IPS-18c (cell line): ENCODE measurements around the gene SUGCT.

Experiments
- H3K4me3 ChIP-seq: 2 replicates; pipeline ENCODE4 v1.7.0; 2013; ENCODE audit warnings: low read depth, mild to moderate bottlenecking, low read length, moderate library complexity; ENCODE audit not compliant: insufficient read depth
- H3K9me3 ChIP-seq: one replicate; pipeline ENCODE4 v1.6.1; 2013; ENCODE audit warnings: mild to moderate bottlenecking, low read length, moderate library complexity; ENCODE audit not compliant: control insufficient read depth, insufficient read depth

Gene SUGCT

DNA sequence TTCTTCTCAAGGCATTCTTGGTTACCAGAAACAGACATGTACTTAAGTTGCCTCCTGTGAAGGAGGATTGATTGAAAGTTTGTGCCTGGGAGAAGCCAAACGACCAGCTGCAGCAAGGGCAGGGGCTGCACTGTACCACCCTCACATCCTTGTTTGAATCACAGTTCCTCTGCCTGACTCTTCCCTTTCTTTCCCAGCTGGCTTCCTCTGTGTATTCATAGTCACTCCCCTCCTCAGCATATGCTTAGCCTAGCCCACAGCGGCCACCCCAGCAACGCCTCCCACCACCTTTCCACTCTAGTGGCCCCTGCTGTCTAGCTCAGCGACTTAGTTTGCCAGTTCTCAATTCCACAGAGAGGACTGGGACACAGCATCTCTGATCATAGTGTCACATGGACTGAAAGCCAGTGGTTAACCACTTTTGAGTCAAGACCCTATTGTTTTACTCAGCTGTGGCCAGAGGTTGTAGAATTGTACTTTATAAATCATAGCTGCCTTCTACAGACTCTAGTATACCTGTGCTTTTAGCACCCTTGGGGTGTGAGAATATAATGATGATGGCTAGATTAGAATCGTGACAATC lies 643.0 kb downstream of the SUGCT start:
- no peaks in the 10 kb centered on the region for H3K9me3 ChIP-seq
- no peak overlapping the region for H3K4me3 ChIP-seq

- Histone ChIP-seq H3K4me3 (no peak overlapping the region), H3K9me3 (no peaks in the 10 kb centered on the region)
Observed at GRCh38 chr7:40780460-40780859, 645.7 kb downstream of the SUGCT start.

GRCh38 chr7:40782836-40783235 lies 648.0 kb downstream of the SUGCT start:
- no peak overlapping the region for H3K4me3 ChIP-seq
- no peaks in the 10 kb centered on the region for H3K9me3 ChIP-seq

- Histone ChIP-seq H3K4me3 (no peak overlapping the region), H3K9me3 (no peaks in the 10 kb centered on the region)
Observed at GRCh38 chr7:40784176-40784575, 649.4 kb downstream of the SUGCT start.

DNA sequence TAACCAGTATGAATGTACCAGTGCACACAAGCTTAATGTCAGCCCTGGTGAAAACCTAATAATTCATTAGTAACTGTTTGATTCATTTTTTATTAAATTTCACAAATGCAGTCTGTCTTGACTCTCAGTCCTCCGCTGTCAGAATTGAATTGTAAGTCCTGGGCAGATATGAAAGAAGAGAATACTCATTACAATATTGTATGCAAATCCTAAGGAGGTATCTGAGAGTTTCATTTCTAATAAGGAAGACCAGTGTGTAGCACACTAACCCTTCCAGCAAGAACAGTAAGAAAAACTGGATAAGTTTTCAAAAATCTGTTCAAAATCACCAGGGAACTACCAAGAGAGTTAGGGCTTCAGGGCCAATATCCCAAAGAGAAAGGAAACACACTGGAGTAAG lies 652.1 kb downstream of the SUGCT start:
- no peak overlapping the region for H3K4me3 ChIP-seq
- H3K9me3 ChIP-seq: no peaks in the 10 kb centered on the region

GRCh38 chr7:40793132-40793531 lies 658.3 kb downstream of the SUGCT start:
- Histone ChIP-seq H3K9me3 (no peaks in the 10 kb centered on the region), H3K4me3 (no peak overlapping the region)

GRCh38 chr7:40795607-40796006 lies 660.8 kb downstream of the SUGCT start:
- H3K9me3 ChIP-seq: no peaks in the 10 kb centered on the region

GRCh38 chr7:40796723-40797122 lies 661.9 kb downstream of the SUGCT start:
- no peak overlapping the region for H3K4me3 ChIP-seq
- no peaks in the 10 kb centered on the region for H3K9me3 ChIP-seq

More at GRCh38 chr7:40795607-40796006, 660.8 kb downstream of the SUGCT start:
- no peak overlapping the region for H3K4me3 ChIP-seq

GRCh38 chr7:40798613-40799012 lies 663.8 kb downstream of the SUGCT start:
- H3K9me3 ChIP-seq: no peaks in the 10 kb centered on the region

GRCh38 chr7:40799493-40800403 lies 664.9 kb downstream of the SUGCT start:
- no peak overlapping the region for H3K4me3 ChIP-seq
- no peaks in the 10 kb centered on the region for H3K9me3 ChIP-seq

More at GRCh38 chr7:40798613-40799012, 663.8 kb downstream of the SUGCT start:
- no peak overlapping the region for H3K4me3 ChIP-seq

DNA sequence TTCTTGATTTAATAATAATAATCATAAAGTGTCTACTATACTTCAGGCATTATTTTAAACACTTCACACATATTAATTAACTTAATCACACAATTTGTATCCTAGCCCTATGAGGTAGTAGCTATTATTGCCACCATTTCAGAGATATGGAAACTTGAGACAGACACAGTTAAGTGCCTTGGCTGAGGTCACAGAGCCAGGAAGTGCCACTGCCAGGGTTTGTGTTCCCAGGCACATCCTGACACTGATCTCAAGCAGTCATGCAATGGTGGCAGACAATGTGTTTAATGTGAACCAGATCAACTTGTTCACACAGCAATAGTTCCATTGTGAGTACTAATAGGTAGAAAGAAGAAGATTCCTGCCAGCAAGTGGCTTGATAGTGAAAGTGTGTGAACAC lies 666.0 kb downstream of the SUGCT start:
- H3K4me3 ChIP-seq: no peak overlapping the region
- no peaks in the 10 kb centered on the region for H3K9me3 ChIP-seq

DNA sequence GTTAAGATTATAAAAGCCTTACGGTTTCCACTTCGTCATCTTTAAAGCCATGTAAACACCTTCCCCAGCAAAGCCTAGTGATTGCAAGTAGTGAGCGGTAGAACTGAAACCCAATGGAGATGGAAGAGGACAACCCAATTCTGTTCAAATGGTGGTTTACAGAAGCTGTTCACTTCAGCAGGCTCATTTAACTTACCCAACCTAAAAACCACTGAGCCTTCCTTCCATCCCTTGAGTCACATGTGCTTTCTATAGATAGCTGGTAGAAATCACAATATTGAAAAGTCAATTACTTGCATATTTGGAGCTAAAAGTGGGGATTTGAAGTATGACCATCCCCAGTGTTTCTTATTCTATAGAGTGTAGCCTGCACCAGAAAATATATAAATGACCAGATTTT lies 667.7 kb downstream of the SUGCT start:
- H3K9me3 ChIP-seq: no peaks in the 10 kb centered on the region
- H3K4me3 ChIP-seq: no peak overlapping the region

- no peaks in the 10 kb centered on the region for H3K9me3 ChIP-seq
- no peak overlapping the region for H3K4me3 ChIP-seq
Observed at GRCh38 chr7:40804477-40805215, 669.8 kb downstream of the SUGCT start.

- Histone ChIP-seq H3K9me3 (no peaks in the 10 kb centered on the region), H3K4me3 (no peak overlapping the region)
Observed at GRCh38 chr7:40805361-40805760, 670.6 kb downstream of the SUGCT start.

- Histone ChIP-seq H3K9me3 (no peaks in the 10 kb centered on the region), H3K4me3 (no peak overlapping the region)
Observed at GRCh38 chr7:40808378-40808942, 673.7 kb downstream of the SUGCT start.

DNA sequence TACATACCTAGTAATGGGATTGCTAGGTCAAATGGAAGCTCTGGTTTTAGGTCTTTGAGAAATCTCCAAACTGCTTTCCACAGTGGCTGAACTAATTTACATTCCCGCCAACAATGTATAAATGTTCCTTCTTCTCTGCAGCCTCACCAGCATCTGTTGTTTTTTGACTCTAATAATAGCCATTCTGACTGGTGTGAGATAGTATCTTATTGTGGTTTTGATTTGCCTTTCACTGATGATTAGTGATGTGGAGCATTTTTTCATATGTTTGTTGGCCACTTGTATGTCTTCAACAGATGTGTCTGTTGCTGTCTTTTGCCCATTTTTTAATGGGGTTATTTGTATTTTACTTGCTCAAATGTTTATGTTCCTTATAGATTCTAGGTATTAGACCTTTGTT lies 675.5 kb downstream of the SUGCT start:
- Histone ChIP-seq H3K4me3 (no peak overlapping the region), H3K9me3 (no peaks in the 10 kb centered on the region)

- Histone ChIP-seq H3K4me3 (no peak overlapping the region), H3K9me3 (no peaks in the 10 kb centered on the region)
Observed at GRCh38 chr7:40811666-40812065, 676.9 kb downstream of the SUGCT start.
